B cell (primary cell): Measurements from ENCODE around the gene SNRNP70. TPM values are rescaled to one million over a fixed set of nuclear protein-coding genes. Genes with fewer than 3 reads are reported as not detected.
"Not testable (repeated sequence)": the region's sequence is repeated elsewhere in the genome, so short reads cannot be mapped to it uniquely, and the experiment has no call there.

Source experiments
- ATAC-seq: fragments of 200-7000 bp; cut with Tn5 transposase; one replicate; pipeline ENCODE4 v1.10.0; 2021; ENCODE audit warnings: low read depth, mild to moderate bottlenecking, moderate number of reproducible peaks, moderate library complexity
- CTCF ChIA-PET: fragments of 350-600 bp; sonication (Branson Sonifier 250); formaldehyde crosslinking; loops from one replicate; lab custom pipeline; 2021; ENCODE audit warnings: antibody characterized with exemption, inconsistent platforms; lab: Charles Lee
- POLR2A ChIA-PET: fragments of 350-600 bp; sonication (Branson Sonifier 250); formaldehyde crosslinking; loops from one replicate; lab custom pipeline; 2021; ENCODE audit warnings: antibody characterized with exemption; lab: Charles Lee
- DNase-seq: peaks from one replicate; pipeline ENCODE4 v3.0.0; 2013
- H2AFZ ChIP-seq: 2 replicates; pipeline ENCODE4 v1.6.1; 2012; ENCODE audit warnings: mild to moderate bottlenecking, low read depth, low read length; ENCODE audit not compliant: insufficient read depth, poor library complexity, severe bottlenecking
- H3K27ac ChIP-seq, 2 donors: 1 replicate in 1 of 2; 2 replicates in 1 of 2; pipeline ENCODE4 v1.5.1; 2012 to 2013; ENCODE audit warnings: low read length in 2 of 2, mild to moderate bottlenecking in 2 of 2, moderate library complexity in 1 of 2
- H3K27me3 ChIP-seq, 4 experiments: fragments of 200-600 bp in 1 of 4; sonication (generic) in 1 of 4; replicated peaks in 1 of 4; 1 replicate in 2 of 4; 2 replicates in 2 of 4; pipeline versions ENCODE4 v1.6.1 to v1.7.0; 2013 to 2016; ENCODE audit warnings: low read length in 3 of 4, mild to moderate bottlenecking in 2 of 4, mixed read lengths in 1 of 4, moderate library complexity in 1 of 4; ENCODE audit not compliant: insufficient read depth in 4 of 4, control insufficient read depth in 3 of 4; ENCODE audit errors: control extremely low read depth in 1 of 4
- H3K36me3 ChIP-seq, 2 experiments: replicated peaks in 1 of 2; 1 replicate in 1 of 2; 2 replicates in 1 of 2; pipeline versions ENCODE4 v1.6.1 to v1.7.1; 2013; ENCODE audit warnings: low read length in 1 of 2; ENCODE audit not compliant: insufficient read depth in 2 of 2, control insufficient read depth in 1 of 2; ENCODE audit errors: control extremely low read depth in 1 of 2, extremely low read depth in 1 of 2
- H3K4me1 ChIP-seq, 2 donors: fragments of 200-600 bp in 1 of 2; sonication (generic) in 1 of 2; 1 replicate in 1 of 2; 2 replicates in 1 of 2; pipeline versions ENCODE4 v1.5.1 to v1.6.1; 2013 to 2017; ENCODE audit warnings: low read length in 2 of 2; ENCODE audit not compliant: control insufficient read depth in 2 of 2, insufficient read depth in 2 of 2
- H3K4me2 ChIP-seq: replicated peaks from 2 replicates; pipeline ENCODE3; 2012; ENCODE audit warnings: mild to moderate bottlenecking, low read depth, low read length; ENCODE audit not compliant: poor library complexity, severe bottlenecking
- H3K4me3 ChIP-seq, 5 experiments: fragments of 200-600 bp in 1 of 5; sonication (generic) in 1 of 5; 1 replicate in 3 of 5; 2 replicates in 2 of 5; pipeline versions ENCODE4 v1.5.1 to v1.7.0; 2011 to 2016; ENCODE audit warnings: low read length in 4 of 5, mild to moderate bottlenecking in 4 of 5, low read depth in 2 of 5, control low read depth in 1 of 5, moderate library complexity in 1 of 5; ENCODE audit not compliant: insufficient read depth in 1 of 5; ENCODE audit errors: control extremely low read depth in 1 of 5, extremely low read depth in 1 of 5
- H3K79me2 ChIP-seq: fragments of 200-600 bp; sonication (generic); one replicate; pipeline ENCODE4 v1.6.0; 2016; ENCODE audit warnings: low read length; ENCODE audit not compliant: control insufficient read depth, insufficient read depth
- H3K9ac ChIP-seq: fragments of 200-600 bp; sonication (generic); 2 replicates; pipeline ENCODE4 v1.6.1; 2017; ENCODE audit warnings: mild to moderate bottlenecking, low read length, moderate library complexity
- H3K9me3 ChIP-seq, 3 donors: one replicate each; pipeline versions ENCODE4 v1.6.1 to v1.7.1; 2013; ENCODE audit warnings: low read length in 2 of 3; ENCODE audit not compliant: control insufficient read depth in 2 of 3, insufficient read depth in 1 of 3; ENCODE audit errors: control extremely low read depth in 1 of 3
- H4K20me1 ChIP-seq: 2 replicates; pipeline ENCODE4 v1.6.0; 2012; ENCODE audit warnings: mild to moderate bottlenecking, low read length; ENCODE audit not compliant: insufficient read depth, control insufficient read depth, poor library complexity, severe bottlenecking
- H3K27ac Mint-ChIP-seq: one replicate; pipeline ENCODE4 v1.8.0; 2021; ENCODE audit warnings: mixed read lengths
- H3K27me3 Mint-ChIP-seq: one replicate; pipeline ENCODE4 v1.8.0; 2021; ENCODE audit warnings: mixed read lengths
- H3K4me1 Mint-ChIP-seq: one replicate; pipeline ENCODE4 v1.8.0; 2021; ENCODE audit warnings: mixed read lengths
- H3K4me3 Mint-ChIP-seq: one replicate; pipeline ENCODE4 v1.8.0; 2021; ENCODE audit warnings: mixed read lengths
- H3K9me3 Mint-ChIP-seq: one replicate; pipeline ENCODE4 v1.8.0; 2022; ENCODE audit warnings: mixed read lengths; ENCODE audit not compliant: insufficient read depth
- CTCF ChIP-seq: fragments of 200-600 bp; IDR thresholded peaks from one replicate; pipeline ENCODE4 v1.8.0; 2022; ENCODE audit warnings: antibody characterized with exemption, mild to moderate bottlenecking
- EZH2 ChIP-seq: IDR thresholded peaks from 2 replicates; pipeline ENCODE4 v1.6.1; 2012; ENCODE audit warnings: borderline replicate concordance, low read depth, mild to moderate bottlenecking, moderate library complexity, low read length; ENCODE audit not compliant: insufficient read depth, poor library complexity, severe bottlenecking
- WGBS: methylation state at CpG from one replicate; pipeline ENCODE4 v1.1.5; 2013; ENCODE audit warnings: missing lambda C conversion rate; ENCODE audit not compliant: insufficient coverage; 5-methylcytosine and 5-hydroxymethylcytosine counted together
- intact Hi-C: fragments of 100-400 bp; cut with micrococcal nuclease; formaldehyde crosslinking; loops from one replicate; pipeline ENCODE4 v1.10.0; 2022
- polyA plus RNA-seq: library from polyadenylated mRNA; depleted of rRNA; stranded (reverse); fragments of >200 nt; gene quantifications from 2 replicates; pipeline ENCODE4 v1.2.3, GENCODE V29; 2012
- total RNA-seq, 2 donors: library from RNA; stranded (reverse); fragments of 120-200 nt in 1 of 2; gene quantifications; 1 replicate in 1 of 2; 2 replicates in 1 of 2; pipeline versions ENCODE4 v1.2.3 to v1.2.4, GENCODE V29; 2013 to 2022

SNRNP70 gene
- total and polyA plus RNA-seq, 2 donors (not counting 1 experiment from before 2014, with no cell fraction given): 598 to 954 TPM

DNA sequence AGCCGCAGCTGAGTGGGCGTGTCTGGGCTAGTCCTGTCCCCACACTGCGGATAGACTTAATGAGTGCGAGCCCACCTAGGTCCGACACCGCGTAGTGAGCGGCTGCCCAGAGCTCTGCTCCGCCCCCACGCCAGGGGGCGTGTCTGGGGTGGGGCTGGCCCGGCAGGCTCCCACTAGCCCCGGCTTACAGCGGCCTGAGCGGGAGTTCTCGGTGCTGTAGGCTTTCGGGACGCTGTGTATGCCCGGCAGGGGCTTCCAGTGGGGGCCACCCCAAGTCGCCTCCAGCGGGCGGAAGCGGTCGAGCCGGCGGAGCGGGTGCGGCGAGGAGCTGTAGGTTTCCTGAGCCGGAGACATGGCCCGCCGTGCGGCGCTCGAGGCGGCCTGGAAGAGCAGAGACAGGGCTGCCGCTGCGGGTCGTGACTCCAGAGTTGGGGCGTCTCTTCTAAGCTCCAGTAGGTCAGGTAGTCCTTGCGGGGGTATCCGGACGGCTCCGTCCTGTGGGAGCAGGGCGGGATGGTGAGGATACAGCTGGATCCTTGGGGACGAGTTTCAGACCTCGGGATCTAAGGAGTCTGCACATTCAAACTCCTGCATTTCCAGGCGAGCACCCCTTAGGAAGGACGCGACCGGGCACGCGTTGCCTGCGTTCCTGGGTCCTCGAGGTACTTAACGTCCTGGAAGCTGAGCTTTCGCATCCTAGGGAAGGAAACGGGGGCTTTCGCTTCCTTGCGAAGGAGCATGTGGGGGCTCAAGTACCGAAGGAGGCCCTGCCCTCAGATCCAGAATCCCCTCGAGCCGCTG is 28.9 kb upstream of the SNRNP70 start:
- DNase-seq (peak; percentile 74), ATAC-seq (peak; percentile 84)
- H3K27me3 Mint-ChIP-seq: peaks cover 28% of the 10 kb centered on the region
- H3K4me2 ChIP-seq: peak overlapping the region; percentile 98
- H3K9me3 ChIP-seq: peaks cover 0 to 23% (median 0%) of the 10 kb centered on the region in 3 donors
- no peak overlapping the region for H3K27ac Mint-ChIP-seq
- no peak overlapping the region for H3K27ac ChIP-seq
- peaks cover 17 to 28% of the 10 kb centered on the region in 2 donors for H3K4me1 ChIP-seq
- H3K9me3 Mint-ChIP-seq: no peaks in the 10 kb centered on the region
- no peaks in the 10 kb centered on the region for H3K79me2 ChIP-seq
- peak overlapping the region; percentile 90 for H3K4me3 Mint-ChIP-seq
- H3K4me3 ChIP-seq: peak overlapping the region in 4 of 5 experiments; percentile 51 to 77 (median 56)
- intact Hi-C loops: no loop called here
- peaks cover 22% of the 10 kb centered on the region for H3K4me1 Mint-ChIP-seq
- H3K27me3 ChIP-seq: peaks cover 0 to 49% (median 20%) of the 10 kb centered on the region in 4 experiments
- no peaks in the 10 kb centered on the region for H4K20me1 ChIP-seq
- POLR2A ChIA-PET: interaction anchor here (0.5 kb wide), 1 partner anchor 84 kb away, joined by 18 read pairs; no protein-coding TSS in a partner anchor
- peak overlapping the region; percentile 93 for H2AFZ ChIP-seq
- no peaks in the 10 kb centered on the region for H3K36me3 ChIP-seq
- 1% methylated on average over 63 of the region's 63 CpGs for WGBS
- TF ChIP-seq CTCF (peak; percentile 46), EZH2 (no peak)
- CTCF ChIA-PET: interaction anchor here (0.6 to 1.5 kb wide), 6 partner anchors 13 to 143 kb away, joined by 3 to 5 read pairs (median 4); partner anchors contain the start of genes GYS1 and RUVBL2
- peak overlapping the region; percentile 69 for H3K9ac ChIP-seq

DNA sequence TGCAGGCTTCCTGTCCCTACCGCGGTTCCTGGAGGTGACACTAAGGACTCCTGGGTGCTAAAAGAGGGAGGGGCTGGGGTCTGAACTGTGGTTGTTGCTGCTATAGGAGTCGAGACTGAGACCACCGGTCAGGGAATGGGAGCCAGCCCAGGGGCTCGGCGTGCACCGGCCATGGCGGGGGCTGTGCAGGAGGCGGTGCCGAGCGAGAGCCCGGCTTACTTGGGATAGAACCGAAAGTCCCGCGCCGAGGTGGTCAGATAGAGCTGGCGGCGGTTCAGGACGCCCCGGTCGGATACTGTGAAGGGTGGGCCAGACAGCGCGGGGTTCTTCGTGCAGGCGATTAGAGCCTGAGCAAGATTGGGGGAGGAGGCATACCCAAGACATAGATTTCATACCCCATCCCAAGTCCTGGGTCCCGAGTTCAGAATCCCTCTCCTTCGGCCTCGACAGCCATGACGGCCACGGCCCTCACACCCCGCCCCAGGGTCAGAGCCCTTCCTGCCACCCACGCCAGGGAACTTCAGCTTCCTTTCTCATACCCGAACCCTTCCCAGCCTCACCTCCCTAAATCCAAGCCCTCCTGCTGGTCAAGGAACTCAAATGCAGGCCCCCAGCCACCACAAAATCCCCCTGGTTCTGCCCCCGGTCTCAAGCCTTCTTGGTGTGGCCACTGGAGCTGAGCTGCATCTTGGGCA is 28.2 kb upstream of the SNRNP70 start:
- ATAC-seq, H4K20me1 ChIP-seq, H3K27ac ChIP-seq, H3K27ac Mint-ChIP-seq, H3K9me3 Mint-ChIP-seq, intact Hi-C loops, H3K36me3 ChIP-seq, H3K79me2 ChIP-seq: not testable (repeated sequence)
- Histone ChIP-seq H3K4me2 (peak overlapping the region; percentile 98), H3K4me3 (peak overlapping the region in 4 of 5 experiments; percentile 51 to 77 (median 56)), H3K27me3 (peaks cover 0 to 57% (median 23%) of the 10 kb centered on the region in 4 experiments), H2AFZ (peak overlapping the region; percentile 93), H3K4me1 (peaks cover 17 to 28% of the 10 kb centered on the region in 2 donors), H3K9me3 (peaks cover 0 to 27% (median 0%) of the 10 kb centered on the region in 3 donors), H3K9ac (peak overlapping the region; percentile 69)
- DNase-seq: peak; percentile 46
- POLR2A ChIA-PET: interaction anchor here (0.5 kb wide), 1 partner anchor 1463 kb away, joined by 6 read pairs; no protein-coding TSS in a partner anchor
- WGBS: 6% methylated on average over 33 of the region's 34 CpGs
- CTCF ChIA-PET: interaction anchor here (0.7 to 1.5 kb wide), 6 partner anchors 40 to 142 kb away, joined by 3 to 5 read pairs (median 4); partner anchors contain the start of genes GYS1 and RUVBL2
- peak overlapping the region; percentile 90 for H3K4me3 Mint-ChIP-seq
- H3K27me3 Mint-ChIP-seq: peaks cover 28% of the 10 kb centered on the region
- H3K4me1 Mint-ChIP-seq: peaks cover 22% of the 10 kb centered on the region
